OCI-LY7 (cell line): ENCODE results near the gene ALDH1A3. TPM values are rescaled to one million over a fixed set of nuclear protein-coding genes. Genes with fewer than 3 reads are reported as not detected.

ENCODE experiments used
- BruUV-seq: library from RNA; stranded (reverse); fragments of 400-500 nt; replicated peaks from 2 replicates; lab custom pipeline; 2021; lab: Mats Ljungman, UMichigan
- CTCF ChIA-PET: fragments of 300-600 bp; sonication (Branson Sonifier 250); formaldehyde crosslinking; loops from one replicate; lab custom pipeline; 2022; ENCODE audit warnings: antibody characterized with exemption; ENCODE audit not compliant: unreplicated experiment; lab: Charles Lee
- POLR2A ChIA-PET: fragments of 300-600 bp; sonication (Branson Sonifier 250); formaldehyde crosslinking; loops from one replicate; lab custom pipeline; 2022; ENCODE audit warnings: antibody characterized with exemption; lab: Charles Lee
- DNase-seq: peaks from one replicate; pipeline ENCODE4 v3.0.0-alpha.2; 2015; ENCODE audit warnings: low spot score
- H2AFZ ChIP-seq: fragments of 200-600 bp; sonication (generic), shearing (Covaris generic); 2 replicates; pipeline ENCODE4 v1.6.1; 2014; ENCODE audit warnings: mild to moderate bottlenecking, antibody characterized with exemption, low read length, moderate library complexity
- H3K27ac ChIP-seq: fragments of 200-600 bp; sonication (generic); 2 replicates; pipeline ENCODE4 v1.5.1; 2014; ENCODE audit warnings: mixed run types, low read depth, mild to moderate bottlenecking, moderate library complexity, low read length, inconsistent platforms; ENCODE audit not compliant: poor library complexity, severe bottlenecking
- H3K36me3 ChIP-seq: fragments of 200-600 bp; sonication (generic); 2 replicates; pipeline ENCODE4 v1.6.1; 2014; ENCODE audit warnings: mild to moderate bottlenecking, antibody characterized with exemption, low read length, moderate library complexity, mixed read lengths; ENCODE audit not compliant: insufficient read depth
- H3K4me1 ChIP-seq: fragments of 200-600 bp; sonication (generic); 2 replicates; pipeline ENCODE4 v1.5.1; 2014; ENCODE audit warnings: mild to moderate bottlenecking, low read length; ENCODE audit not compliant: insufficient read depth, poor library complexity, severe bottlenecking
- H3K4me2 ChIP-seq: fragments of 200-600 bp; sonication (generic); 2 replicates; pipeline ENCODE4 v1.6.1; 2014; ENCODE audit warnings: mild to moderate bottlenecking, low read length
- H3K4me3 ChIP-seq: fragments of 200-600 bp; sonication (generic); 2 replicates; pipeline ENCODE4 v1.5.1; 2014; ENCODE audit warnings: mild to moderate bottlenecking, low read depth, low read length; ENCODE audit not compliant: poor library complexity, severe bottlenecking
- H3K79me2 ChIP-seq: fragments of 200-600 bp; sonication (generic); 2 replicates; pipeline ENCODE4 v1.6.1; 2016; ENCODE audit warnings: low read depth, mild to moderate bottlenecking, low read length, moderate library complexity, mixed read lengths; ENCODE audit not compliant: insufficient read depth
- H3K9me2 ChIP-seq: fragments of 200-600 bp; sonication (generic); 2 replicates; pipeline ENCODE4 v1.6.1; 2016; ENCODE audit warnings: mild to moderate bottlenecking, low read length, mixed read lengths; ENCODE audit not compliant: insufficient read depth
- H3K9me3 ChIP-seq: fragments of 200-600 bp; sonication (generic); 2 replicates; pipeline ENCODE4 v1.6.1; 2014; ENCODE audit warnings: mild to moderate bottlenecking, mixed run types, low read length, mixed read lengths
- H4K20me1 ChIP-seq: fragments of 200-600 bp; sonication (generic); 2 replicates; pipeline ENCODE4 v1.6.1; 2014; ENCODE audit warnings: mild to moderate bottlenecking, antibody characterized with exemption, low read length, moderate library complexity, mixed read lengths; ENCODE audit not compliant: insufficient read depth
- EZH2phosphoT487 ChIP-seq: fragments of 200-600 bp; sonication (generic); IDR thresholded peaks from 2 replicates; pipeline ENCODE4 v1.6.1; 2018; ENCODE audit warnings: low read depth, borderline replicate concordance, mild to moderate bottlenecking, mixed run types, antibody characterized with exemption, low read length, moderate library complexity, mixed read lengths
- intact Hi-C: fragments of 100-400 bp; cut with micrococcal nuclease; formaldehyde crosslinking; loops from one replicate; pipeline ENCODE4 v1.10.0; 2022; ENCODE audit not compliant: unreplicated experiment
- total RNA-seq, 2 experiments: library from RNA; depleted of rRNA in 1 of 2; stranded (reverse); fragments of >200 nt in 1 of 2; shearing (Covaris generic) in 1 of 2; gene quantifications; 2 replicates each; pipeline ENCODE4 v1.2.3, GENCODE V29; 2014 to 2022
- TF ChIP-seq, protein P1 (sequence below): fragments of 200-600 bp; sonication (generic); conservative IDR thresholded peaks from 2 replicates; pipeline ENCODE4 v1.5.1; 2014; ENCODE audit warnings: mild to moderate bottlenecking, antibody characterized with exemption, low read length, moderate library complexity, mixed read lengths

ALDH1A3 gene
- total RNA-seq, 2 experiments from 2014 or later, result not detected

DNA sequence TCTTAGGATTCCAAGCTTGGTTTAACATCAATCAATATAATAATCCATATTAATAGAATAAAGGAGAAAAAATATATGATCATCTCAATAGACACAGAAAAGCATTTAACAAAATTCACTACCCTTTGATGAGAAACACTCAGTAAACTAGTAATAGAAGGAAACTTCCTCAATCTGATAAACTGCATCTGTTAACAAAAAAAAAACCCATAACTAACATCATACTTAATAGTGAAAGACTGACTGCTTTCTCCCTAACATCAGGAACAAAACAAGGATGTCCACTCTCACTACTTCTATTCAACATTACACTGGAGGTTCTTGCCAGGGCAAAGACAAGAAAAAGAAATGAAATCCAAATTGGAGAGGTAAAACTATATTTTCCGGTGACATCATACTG is 70.1 kb downstream of the ALDH1A3 start:
- no peaks in the 10 kb centered on the region for H3K9me2 ChIP-seq
- peak overlapping the region; percentile 16 for H3K27ac ChIP-seq
- POLR2A ChIA-PET, result no interaction called here
- H3K9me3 ChIP-seq, result peaks cover 18% of the 10 kb centered on the region; the same call in 1 of the 2 replicates
- H4K20me1 ChIP-seq, result no peaks in the 10 kb centered on the region
- H3K4me1 ChIP-seq, result peaks cover 27% of the 10 kb centered on the region
- CTCF ChIA-PET, result no interaction called here
- intact Hi-C loops, result no loop called here
- H3K79me2 ChIP-seq, result peaks cover 98% of the 10 kb centered on the region
- BruUV-seq, result no TSS peak
- H2AFZ ChIP-seq, result no peak overlapping the region
- H3K36me3 ChIP-seq, result peaks cover 94% of the 10 kb centered on the region
- H3K4me3 ChIP-seq, result no peak overlapping the region
- no peak overlapping the region for H3K4me2 ChIP-seq
- no peak for DNase-seq
- no peak for TF ChIP-seq EZH2phosphoT487
- TF ChIP-seq, protein P1, sequence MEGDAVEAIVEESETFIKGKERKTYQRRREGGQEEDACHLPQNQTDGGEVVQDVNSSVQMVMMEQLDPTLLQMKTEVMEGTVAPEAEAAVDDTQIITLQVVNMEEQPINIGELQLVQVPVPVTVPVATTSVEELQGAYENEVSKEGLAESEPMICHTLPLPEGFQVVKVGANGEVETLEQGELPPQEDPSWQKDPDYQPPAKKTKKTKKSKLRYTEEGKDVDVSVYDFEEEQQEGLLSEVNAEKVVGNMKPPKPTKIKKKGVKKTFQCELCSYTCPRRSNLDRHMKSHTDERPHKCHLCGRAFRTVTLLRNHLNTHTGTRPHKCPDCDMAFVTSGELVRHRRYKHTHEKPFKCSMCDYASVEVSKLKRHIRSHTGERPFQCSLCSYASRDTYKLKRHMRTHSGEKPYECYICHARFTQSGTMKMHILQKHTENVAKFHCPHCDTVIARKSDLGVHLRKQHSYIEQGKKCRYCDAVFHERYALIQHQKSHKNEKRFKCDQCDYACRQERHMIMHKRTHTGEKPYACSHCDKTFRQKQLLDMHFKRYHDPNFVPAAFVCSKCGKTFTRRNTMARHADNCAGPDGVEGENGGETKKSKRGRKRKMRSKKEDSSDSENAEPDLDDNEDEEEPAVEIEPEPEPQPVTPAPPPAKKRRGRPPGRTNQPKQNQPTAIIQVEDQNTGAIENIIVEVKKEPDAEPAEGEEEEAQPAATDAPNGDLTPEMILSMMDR, result no peak

GRCh38 chr15:100951965-100952364 is 72.3 kb downstream of the ALDH1A3 start:
- ChIA-PET CTCF (no interaction called here), POLR2A (no interaction called here)
- TF ChIP-seq, protein P1, result no peak
- TF ChIP-seq EZH2phosphoT487, result no peak
- no peak overlapping the region for H3K4me3 ChIP-seq
- peaks cover 18% of the 10 kb centered on the region; the same call in 1 of the 2 replicates for H3K9me3 ChIP-seq
- H3K27ac ChIP-seq, result no peak overlapping the region
- no peak overlapping the region for H3K4me2 ChIP-seq
- peaks cover 42% of the 10 kb centered on the region for H3K4me1 ChIP-seq
- no peak overlapping the region for H2AFZ ChIP-seq
- peaks cover 93% of the 10 kb centered on the region for H3K36me3 ChIP-seq
- no TSS peak for BruUV-seq
- no peaks in the 10 kb centered on the region for H3K9me2 ChIP-seq
- intact Hi-C loops, result no loop called here
- H3K79me2 ChIP-seq, result peaks cover 98% of the 10 kb centered on the region
- peaks cover 6% of the 10 kb centered on the region; the same call in 1 of the 2 replicates for H4K20me1 ChIP-seq
- DNase-seq, result no peak

GRCh38 chr15:100952566-100952965 is 72.9 kb downstream of the ALDH1A3 start:
- intact Hi-C loops, result no loop called here
- Histone ChIP-seq H3K27ac (no peak overlapping the region), H3K4me2 (no peak overlapping the region), H3K4me3 (no peak overlapping the region), H2AFZ (no peak overlapping the region), H3K9me2 (no peaks in the 10 kb centered on the region), H3K79me2 (peaks cover 98% of the 10 kb centered on the region), H3K36me3 (peaks cover 93% of the 10 kb centered on the region), H4K20me1 (peaks cover 6% of the 10 kb centered on the region; the same call in 1 of the 2 replicates), H3K9me3 (peaks cover 18% of the 10 kb centered on the region; the same call in 1 of the 2 replicates), H3K4me1 (peaks cover 41% of the 10 kb centered on the region)
- CTCF ChIA-PET, result no interaction called here
- POLR2A ChIA-PET, result no interaction called here
- DNase-seq, result no peak
- BruUV-seq, result no TSS peak
- TF ChIP-seq, protein P1, result no peak
- no peak for TF ChIP-seq EZH2phosphoT487
